ENCODE data around the gene CES2.
"Not testable (repeated sequence)": the region's sequence is repeated elsewhere in the genome, so short reads cannot be mapped to it uniquely, and the experiment has no call there.

CES2 gene

GRCh38 chr16:66955363-66956153 lies 20.2 kb downstream of the CES2 start:
- not testable (repeated sequence) for DNase-seq

- not testable (repeated sequence) for DNase-seq
These were observed 20.8 kb downstream of the CES2 start for GRCh38 chr16:66956154-66956457.

- no peak for DNase-seq
These were observed 23.8 kb downstream of the CES2 start for GRCh38 chr16:66958857-66959703.

DNA sequence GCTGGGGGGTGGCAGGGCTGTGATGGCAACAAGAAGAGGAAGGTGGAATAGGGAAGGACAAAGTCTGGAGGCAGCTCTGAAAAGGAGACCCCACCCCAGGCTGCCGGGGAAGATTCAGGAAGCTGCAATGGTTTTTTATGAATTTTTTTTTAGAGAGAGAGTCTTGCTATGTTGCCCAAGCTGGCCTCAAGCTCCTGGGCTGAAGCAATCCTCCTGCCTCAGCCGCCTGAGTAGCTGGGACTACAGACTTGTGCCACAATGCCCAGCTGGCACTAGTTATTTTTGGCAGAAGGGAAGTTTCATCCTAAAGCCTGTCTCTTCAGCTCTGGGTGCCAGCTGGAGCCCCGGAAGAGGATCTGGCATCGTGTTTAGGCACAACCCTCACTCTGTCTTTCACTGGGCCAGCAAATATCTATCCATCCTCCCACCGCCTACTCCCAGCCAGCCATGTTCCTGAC lies 24.4 kb downstream of the CES2 start:
- DNase-seq = no peak

GRCh38 chr16:66960270-66960669 lies 25.0 kb downstream of the CES2 start:
- no peak for DNase-seq

- DNase-seq = peak; percentile 55
These were observed 25.9 kb downstream of the CES2 start, which contains the start of gene CES3 for GRCh38 chr16:66961065-66961744. Gene CES3 (plus strand): TSS chr16:66961266. CDS start chr16:66961308, 42 bp downstream.

GRCh38 chr16:66961914-66962313 lies 26.6 kb downstream of the CES2 start:
- DNase-seq = no peak

- DNase-seq = no peak
These were observed 28.7 kb downstream of the CES2 start for GRCh38 chr16:66964049-66964448.

GRCh38 chr16:66968847-66969246 lies 33.5 kb downstream of the CES2 start:
- DNase-seq = no peak

- DNase-seq = no peak
These were observed 35.7 kb downstream of the CES2 start for GRCh38 chr16:66970775-66971720.

DNA sequence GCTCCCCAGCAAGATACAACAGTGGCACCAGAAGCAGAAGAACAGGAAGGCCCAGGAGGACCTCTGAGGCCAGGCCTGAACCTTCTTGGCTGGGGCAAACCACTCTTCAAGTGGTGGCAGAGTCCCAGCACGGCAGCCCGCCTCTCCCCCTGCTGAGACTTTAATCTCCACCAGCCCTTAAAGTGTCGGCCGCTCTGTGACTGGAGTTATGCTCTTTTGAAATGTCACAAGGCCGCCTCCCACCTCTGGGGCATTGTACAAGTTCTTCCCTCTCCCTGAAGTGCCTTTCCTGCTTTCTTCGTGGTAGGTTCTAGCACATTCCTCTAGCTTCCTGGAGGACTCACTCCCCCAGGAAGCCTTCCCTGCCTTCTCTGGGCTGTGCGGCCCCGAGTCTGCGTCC lies 37.7 kb downstream of the CES2 start:
- no peak for DNase-seq

DNA sequence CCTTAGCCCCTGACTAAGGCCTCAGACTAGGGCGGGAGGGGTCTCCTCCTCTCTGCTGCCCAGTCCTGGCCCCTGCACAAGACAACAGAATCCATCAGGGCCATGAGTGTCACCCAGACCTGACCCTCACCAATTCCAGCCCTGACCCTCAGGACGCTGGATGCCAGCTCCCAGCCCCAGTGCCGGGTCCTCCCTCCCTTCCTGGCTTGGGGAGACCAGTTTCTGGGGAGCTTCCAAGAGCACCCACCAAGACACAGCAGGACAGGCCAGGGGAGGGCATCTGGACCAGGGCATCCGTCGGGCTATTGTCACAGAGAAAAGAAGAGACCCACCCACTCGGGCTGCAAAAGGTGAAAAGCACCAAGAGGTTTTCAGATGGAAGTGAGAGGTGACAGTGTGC lies 38.4 kb downstream of the CES2 start:
- DNase-seq = no peak

- not testable (repeated sequence) for DNase-seq
These were observed 39.0 kb downstream of the CES2 start for GRCh38 chr16:66974156-66974931.

- peak; percentile 34 for DNase-seq
These were observed 39.6 kb downstream of the CES2 start for GRCh38 chr16:66974932-66975246.

GRCh38 chr16:66975302-66975893 lies 40.1 kb downstream of the CES2 start:
- DNase-seq = no peak

DNA sequence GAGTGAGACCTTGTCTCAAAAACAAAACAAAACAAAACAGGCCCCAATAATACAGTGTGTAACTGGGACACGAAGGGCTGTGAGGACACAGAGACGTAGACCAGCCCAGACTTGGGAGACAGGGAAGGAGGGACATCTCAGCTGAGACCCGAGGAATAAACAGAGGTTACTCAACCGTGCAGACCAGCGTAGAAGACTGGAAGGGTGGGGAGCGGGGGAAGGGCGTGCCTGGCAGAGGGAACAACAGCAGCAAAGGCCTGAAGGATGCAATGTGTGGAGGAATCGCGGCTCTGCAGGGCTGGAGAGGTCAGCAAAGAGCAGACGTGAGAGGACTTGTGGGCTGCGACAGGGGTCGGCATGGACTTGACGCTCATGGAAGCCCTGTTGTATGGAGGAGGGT lies 41.4 kb downstream of the CES2 start:
- no peak for DNase-seq

DNA sequence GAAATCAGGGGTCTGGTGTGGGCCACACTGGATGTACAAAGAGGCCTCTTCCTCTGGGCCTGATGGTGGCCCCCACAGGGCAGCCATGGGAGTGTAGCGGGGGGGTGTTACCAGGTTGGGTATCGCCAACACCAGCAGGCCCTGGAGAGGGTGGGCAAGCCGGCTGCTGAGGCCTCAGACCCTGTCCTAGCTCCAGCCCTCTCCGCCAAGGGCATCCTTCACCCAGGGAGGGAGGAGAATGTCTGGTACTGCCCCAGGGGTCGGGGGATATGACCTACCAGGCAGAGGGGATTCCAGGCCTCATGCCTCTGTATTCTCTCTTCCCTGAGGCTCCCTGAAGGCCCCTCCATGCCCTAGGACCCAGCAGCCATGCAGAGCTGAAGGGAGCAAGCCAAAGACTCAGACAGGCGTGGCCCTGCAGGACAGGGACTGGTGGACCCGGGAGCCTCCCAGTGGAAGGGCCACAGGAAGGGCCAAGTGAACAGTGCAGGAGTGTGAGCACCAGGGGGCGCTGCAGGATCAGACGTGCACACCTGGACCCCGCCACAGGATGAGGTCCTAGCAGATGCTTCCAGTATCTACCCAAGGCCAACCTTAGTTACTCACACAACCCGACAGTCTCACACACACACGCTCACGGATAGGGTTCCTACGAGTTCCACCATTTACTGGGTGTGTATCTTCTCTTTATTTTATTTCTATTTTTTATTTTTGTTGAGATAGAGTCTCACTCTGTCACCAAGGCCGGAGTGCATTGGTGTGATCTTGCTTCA lies 42.2 kb downstream of the CES2 start:
- peak; percentile 94 for DNase-seq

DNA sequence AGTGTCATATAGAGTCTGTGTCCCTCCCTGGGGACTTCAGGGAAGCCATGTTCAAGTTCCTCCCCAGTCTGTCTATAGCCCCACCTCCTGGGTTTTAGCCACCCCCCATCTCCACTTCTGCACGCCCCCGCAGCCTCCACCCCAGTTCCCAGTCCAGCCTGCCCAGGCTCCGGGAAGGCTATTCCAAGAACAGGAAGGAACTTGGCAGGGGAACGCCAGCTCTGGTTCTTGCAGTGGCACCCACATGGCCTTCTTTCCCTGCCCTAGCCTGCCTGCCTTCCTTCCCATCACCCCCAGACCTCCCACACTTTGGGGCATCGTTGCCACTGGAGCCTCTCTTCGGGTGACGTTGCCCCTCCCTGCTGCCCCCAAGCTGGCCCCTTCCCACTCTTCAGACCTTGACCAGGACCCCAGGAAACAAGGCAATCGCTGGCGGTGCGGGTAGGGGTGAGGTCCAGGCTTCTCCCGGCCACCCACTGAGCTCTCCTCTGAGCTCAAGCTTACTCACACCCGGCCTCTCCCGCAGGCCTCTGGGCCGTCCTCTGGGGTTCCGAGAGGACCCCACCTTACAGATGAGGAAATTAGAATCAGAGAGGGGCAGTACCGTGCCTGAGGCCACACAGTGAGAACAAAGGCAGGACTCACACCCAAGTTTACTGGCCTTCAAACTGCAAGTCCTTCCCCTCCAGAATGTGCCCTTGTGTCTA lies 43.8 kb downstream of the CES2 start:
- DNase-seq = no peak

DNA sequence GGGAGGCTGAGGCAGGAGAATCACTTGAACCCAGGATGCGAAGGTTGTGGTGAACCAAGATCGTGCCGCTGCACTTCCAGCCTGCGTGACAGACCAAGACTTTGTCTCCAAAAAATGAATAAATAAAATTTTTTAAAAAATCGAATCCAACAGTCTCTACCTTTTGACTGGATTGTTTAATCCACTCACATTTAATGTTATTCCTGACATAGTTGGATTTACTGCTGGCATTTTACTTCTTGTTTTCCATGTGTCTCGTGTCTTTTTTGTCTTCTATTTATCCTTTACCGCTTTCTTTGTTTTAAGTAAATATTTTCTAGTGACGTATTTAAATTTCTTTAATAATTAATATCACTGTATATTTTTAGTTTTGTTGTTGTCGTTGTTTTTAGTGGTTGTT lies 47.7 kb downstream of the CES2 start:
- DNase-seq = no peak

- peak; percentile 55 for DNase-seq
These were observed 49.6 kb downstream of the CES2 start for GRCh38 chr16:66984892-66985311.

Data from stimulated activated CD4-positive, alpha-beta T cell treated with anti-CD3 and anti-CD28 coated beads, Interleukin-12 subunit alpha, Interleukin-12 subunit beta, amount 100 ng/mL, for 4 hours (primary cell).